PC-3 (cell line): ENCODE results near the gene C3orf70. TPM values are rescaled to one million over a fixed set of nuclear protein-coding genes. Genes with fewer than 3 reads are reported as not detected.

Experiments
- ATAC-seq: fragments of 200-7000 bp; cut with Tn5 transposase; 2 replicates; pipeline ENCODE4 v1.9.1; 2020; ENCODE audit warnings: mild to moderate bottlenecking, moderate library complexity
- BruUV-seq: library from RNA; stranded (reverse); fragments of 400-500 nt; replicated peaks from 2 replicates; lab custom pipeline; 2021; lab: Mats Ljungman, UMichigan
- CTCF ChIA-PET: fragments of 300-600 bp; sonication (Branson Sonifier 250); formaldehyde crosslinking; loops from one replicate; lab custom pipeline; 2022; ENCODE audit warnings: antibody characterized with exemption; lab: Charles Lee
- POLR2A ChIA-PET: fragments of 300-600 bp; sonication (Branson Sonifier 250); formaldehyde crosslinking; loops from one replicate; lab custom pipeline; 2022; ENCODE audit warnings: antibody characterized with exemption; ENCODE audit not compliant: unreplicated experiment; lab: Charles Lee
- DNase-seq: peaks from one replicate; pipeline ENCODE4 v3.0.0-alpha.2; 2015
- H2AFZ ChIP-seq: fragments of 300-600 bp; sonication (generic); 2 replicates; pipeline ENCODE4 v1.6.0; 2016; ENCODE audit warnings: antibody characterized with exemption, low read length
- H3F3A ChIP-seq: fragments of 300-600 bp; sonication (generic); one replicate; pipeline ENCODE4 v1.6.0; 2017; ENCODE audit warnings: antibody characterized with exemption, low read length, control low read depth, mild to moderate bottlenecking; ENCODE audit not compliant: unreplicated experiment
- H3K27ac ChIP-seq: fragments of 300-600 bp; sonication (generic); 2 replicates; pipeline ENCODE4 v1.5.1; 2016; ENCODE audit warnings: mild to moderate bottlenecking, low read length
- H3K27me3 ChIP-seq: fragments of 300-600 bp; sonication (generic); 2 replicates; pipeline ENCODE4 v1.6.1; 2016; ENCODE audit warnings: low read length, mixed read lengths
- H3K36me3 ChIP-seq: fragments of 300-600 bp; sonication (generic); 2 replicates; pipeline ENCODE4 v1.6.1; 2016; ENCODE audit warnings: low read depth, mixed run types, low read length, mixed read lengths
- H3K4me1 ChIP-seq: fragments of 300-600 bp; sonication (generic); 2 replicates; pipeline ENCODE4 v1.5.1; 2016; ENCODE audit warnings: low read length; ENCODE audit not compliant: insufficient read depth
- H3K4me2 ChIP-seq: fragments of 300-600 bp; sonication (generic); 2 replicates; pipeline ENCODE4 v1.6.0; 2016; ENCODE audit warnings: low read length
- H3K4me3 ChIP-seq: fragments of 300-600 bp; sonication (generic); 2 replicates; pipeline ENCODE4 v1.5.1; 2016; ENCODE audit warnings: mild to moderate bottlenecking, low read length, mixed read lengths
- H3K79me2 ChIP-seq: fragments of 300-600 bp; sonication (generic); 2 replicates; pipeline ENCODE4 v1.6.1; 2017; ENCODE audit warnings: low read length, mixed read lengths
- H3K9ac ChIP-seq: fragments of 300-600 bp; sonication (generic); 2 replicates; pipeline ENCODE4 v1.6.0; 2016; ENCODE audit warnings: mild to moderate bottlenecking, low read length
- H3K9me2 ChIP-seq: fragments of 300-600 bp; sonication (generic); replicated peaks from 2 replicates; pipeline ENCODE4 v1.6.1; 2016; ENCODE audit warnings: mixed run types, low read length, mixed read lengths
- H3K9me3 ChIP-seq: fragments of 300-600 bp; sonication (generic); 2 replicates; pipeline ENCODE4 v1.6.1; 2016; ENCODE audit warnings: low read length, mixed read lengths
- H4K20me1 ChIP-seq: fragments of 300-600 bp; sonication (generic); 2 replicates; pipeline ENCODE4 v1.6.1; 2016; ENCODE audit warnings: low read length, mixed read lengths
- EZH2 ChIP-seq: fragments of 300-600 bp; sonication (generic); IDR thresholded peaks from one replicate; pipeline ENCODE4 v1.6.1; 2017; ENCODE audit warnings: antibody characterized with exemption, mild to moderate bottlenecking, low read length; ENCODE audit not compliant: unreplicated experiment
- EZH2phosphoT487 ChIP-seq: fragments of 300-600 bp; sonication (generic); IDR thresholded peaks from 2 replicates; pipeline ENCODE4 v1.6.1; 2018; ENCODE audit warnings: mild to moderate bottlenecking, antibody characterized with exemption, low read length, borderline replicate concordance
- intact Hi-C: fragments of 100-400 bp; cut with micrococcal nuclease; formaldehyde crosslinking; loops from 2 replicates; pipeline ENCODE4 v1.9.0; 2023
- total RNA-seq: library from RNA; depleted of rRNA; stranded (reverse); fragments of >200 nt; gene quantifications from 2 replicates; pipeline ENCODE4 v1.2.3, GENCODE V29; 2014
- TF ChIP-seq, protein P1 (sequence below): fragments of 300-600 bp; sonication (generic); conservative IDR thresholded peaks from 2 replicates; pipeline ENCODE4 v1.5.1; 2017; ENCODE audit warnings: antibody characterized with exemption, low read depth, mild to moderate bottlenecking, low read length

Gene C3orf70
- total RNA-seq, 1 experiment from 2014 or later = not detected

DNA sequence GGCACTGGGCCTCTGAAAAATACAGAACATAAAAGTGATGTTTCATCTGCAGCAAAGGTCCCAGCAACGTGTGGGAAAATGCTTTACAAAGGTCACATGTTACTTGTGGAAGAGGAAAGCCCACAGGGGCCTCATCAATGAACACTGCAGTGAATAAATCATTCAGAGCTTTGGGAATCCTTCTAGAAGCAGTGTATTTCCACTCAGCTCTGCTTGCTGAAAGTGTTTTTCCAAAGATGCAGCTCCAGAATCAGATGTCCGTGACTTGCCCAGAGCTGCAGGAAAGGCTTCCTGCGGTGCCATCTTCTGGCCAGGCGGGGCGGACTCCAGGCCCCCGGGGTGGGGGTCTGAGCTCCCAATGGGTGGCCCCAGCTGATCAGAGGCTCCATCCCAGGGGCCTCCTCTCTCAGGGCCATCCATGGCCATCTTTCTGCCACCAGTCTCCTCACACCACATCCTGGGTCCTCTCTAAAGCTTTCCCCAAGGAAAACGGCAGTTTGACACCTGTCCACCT lies 81.5 kb downstream of the C3orf70 start:
- TF ChIP-seq, protein P1, sequence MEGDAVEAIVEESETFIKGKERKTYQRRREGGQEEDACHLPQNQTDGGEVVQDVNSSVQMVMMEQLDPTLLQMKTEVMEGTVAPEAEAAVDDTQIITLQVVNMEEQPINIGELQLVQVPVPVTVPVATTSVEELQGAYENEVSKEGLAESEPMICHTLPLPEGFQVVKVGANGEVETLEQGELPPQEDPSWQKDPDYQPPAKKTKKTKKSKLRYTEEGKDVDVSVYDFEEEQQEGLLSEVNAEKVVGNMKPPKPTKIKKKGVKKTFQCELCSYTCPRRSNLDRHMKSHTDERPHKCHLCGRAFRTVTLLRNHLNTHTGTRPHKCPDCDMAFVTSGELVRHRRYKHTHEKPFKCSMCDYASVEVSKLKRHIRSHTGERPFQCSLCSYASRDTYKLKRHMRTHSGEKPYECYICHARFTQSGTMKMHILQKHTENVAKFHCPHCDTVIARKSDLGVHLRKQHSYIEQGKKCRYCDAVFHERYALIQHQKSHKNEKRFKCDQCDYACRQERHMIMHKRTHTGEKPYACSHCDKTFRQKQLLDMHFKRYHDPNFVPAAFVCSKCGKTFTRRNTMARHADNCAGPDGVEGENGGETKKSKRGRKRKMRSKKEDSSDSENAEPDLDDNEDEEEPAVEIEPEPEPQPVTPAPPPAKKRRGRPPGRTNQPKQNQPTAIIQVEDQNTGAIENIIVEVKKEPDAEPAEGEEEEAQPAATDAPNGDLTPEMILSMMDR = 0 out of 2 replicates have a peak, but pooled peaks have one; percentile 10
- TF ChIP-seq EZH2 = no peak
- CTCF ChIA-PET = interaction anchor here (1.1 kb wide), 1 partner anchor 197 kb away, joined by 11 read pairs; no protein-coding TSS in a partner anchor
- BruUV-seq = no TSS peak
- Histone ChIP-seq H3K4me1 (no peaks in the 10 kb centered on the region), H3F3A (no peaks in the 10 kb centered on the region), H4K20me1 (no peaks in the 10 kb centered on the region), H3K9me3 (no peaks in the 10 kb centered on the region), H3K4me3 (no peak overlapping the region), H3K36me3 (no peaks in the 10 kb centered on the region), H3K27me3 (no peaks in the 10 kb centered on the region), H3K4me2 (no peak overlapping the region), H3K9me2 (no peaks in the 10 kb centered on the region), H2AFZ (no peak overlapping the region), H3K9ac (no peak overlapping the region), H3K79me2 (no peaks in the 10 kb centered on the region), H3K27ac (no peak overlapping the region)
- ATAC-seq (no peak), DNase-seq (no peak)
- intact Hi-C loops = no loop called here
- POLR2A ChIA-PET = no interaction called here

DNA sequence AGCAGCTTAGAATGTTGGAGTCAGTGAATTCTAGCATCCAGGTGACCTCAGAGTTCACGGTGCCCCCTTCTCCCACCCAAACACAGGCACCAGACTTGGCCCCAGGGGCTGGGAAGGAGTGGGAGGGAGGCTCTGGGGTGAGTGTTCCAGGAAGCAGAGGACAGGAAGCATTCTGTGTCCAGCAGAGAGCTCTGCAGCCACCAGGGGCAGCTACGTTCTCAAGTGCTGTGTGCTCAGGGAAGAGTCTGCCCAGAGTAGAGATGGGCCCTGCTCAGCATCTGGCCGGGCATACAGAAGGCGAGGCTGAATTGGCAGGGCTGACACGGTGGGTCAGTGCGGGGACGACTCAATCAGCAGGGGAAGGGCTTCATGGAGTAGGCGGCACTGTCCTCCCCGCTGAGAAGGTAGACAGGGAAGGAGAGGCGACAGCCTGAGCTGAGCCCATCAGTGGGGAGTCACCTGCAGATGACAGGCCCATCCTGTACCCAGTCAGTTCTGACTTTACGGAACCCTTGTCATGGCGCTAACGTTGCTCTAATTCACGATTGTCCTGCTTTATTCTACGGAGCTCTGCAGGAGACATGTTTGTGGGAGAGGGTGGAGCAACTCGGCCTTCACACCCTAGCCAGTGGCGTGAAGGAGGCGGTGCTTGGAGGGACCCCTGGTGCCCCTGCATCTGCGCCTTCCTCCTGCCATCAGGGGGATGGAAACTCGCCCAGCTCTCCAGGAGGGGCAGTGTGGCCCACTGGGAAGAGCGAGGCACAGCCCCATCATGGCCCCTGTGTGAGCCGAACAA lies 82.2 kb downstream of the C3orf70 start:
- Histone ChIP-seq H3K27ac (no peak overlapping the region), H3K4me3 (no peak overlapping the region), H3K9ac (no peak overlapping the region), H3K79me2 (no peaks in the 10 kb centered on the region), H3K9me2 (no peaks in the 10 kb centered on the region), H3K4me2 (no peak overlapping the region), H3F3A (no peaks in the 10 kb centered on the region), H3K27me3 (no peaks in the 10 kb centered on the region), H2AFZ (peak overlapping the region; percentile 31; the same call in 1 of the 2 replicates), H4K20me1 (no peaks in the 10 kb centered on the region), H3K36me3 (no peaks in the 10 kb centered on the region), H3K9me3 (no peaks in the 10 kb centered on the region), H3K4me1 (no peaks in the 10 kb centered on the region)
- peak; percentile 93 for ATAC-seq
- TF ChIP-seq, protein P1 = peak; percentile 51
- TF ChIP-seq EZH2 = no peak
- TF ChIP-seq EZH2phosphoT487 = no peak
- POLR2A ChIA-PET = no interaction called here
- DNase-seq = peak; percentile 46
- CTCF ChIA-PET = interaction anchor here (0.6 to 1.1 kb wide), 2 partner anchors 196 to 509 kb away, joined by 3 to 11 read pairs; partner anchors contain the start of gene EPHB3
- intact Hi-C loops = loop anchor here (1.0 kb wide), 1 partner anchor 195 kb away; no protein-coding TSS in a partner anchor
- no TSS peak for BruUV-seq
